KOPT-K1 (cell line): ENCODE data around the gene KRTAP5-4.
"Not testable (repeated sequence)": the region's sequence is repeated elsewhere in the genome, so short reads cannot be mapped to it uniquely, and the experiment has no call there.

Experiments used
- H3K27ac ChIP-seq: fragments of 200-600 bp; sonication (generic); 2 replicates; pipeline ENCODE4 v1.5.1; 2016; ENCODE audit warnings: antibody characterized with exemption, mild to moderate bottlenecking, low read depth, low read length; ENCODE audit not compliant: poor library complexity, severe bottlenecking
- H3K36me3 ChIP-seq: fragments of 200-600 bp; sonication (generic); 2 replicates; pipeline ENCODE4 v1.5.1; 2017; ENCODE audit warnings: antibody characterized with exemption, mild to moderate bottlenecking, low read length, moderate library complexity; ENCODE audit not compliant: insufficient read depth
- H3K9me3 ChIP-seq: fragments of 200-600 bp; sonication (generic); 2 replicates; pipeline ENCODE4 v1.5.1; 2017; ENCODE audit warnings: antibody characterized with exemption, low read length, mild to moderate bottlenecking; ENCODE audit not compliant: insufficient read depth, poor library complexity, severe bottlenecking

KRTAP5-4 gene

DNA sequence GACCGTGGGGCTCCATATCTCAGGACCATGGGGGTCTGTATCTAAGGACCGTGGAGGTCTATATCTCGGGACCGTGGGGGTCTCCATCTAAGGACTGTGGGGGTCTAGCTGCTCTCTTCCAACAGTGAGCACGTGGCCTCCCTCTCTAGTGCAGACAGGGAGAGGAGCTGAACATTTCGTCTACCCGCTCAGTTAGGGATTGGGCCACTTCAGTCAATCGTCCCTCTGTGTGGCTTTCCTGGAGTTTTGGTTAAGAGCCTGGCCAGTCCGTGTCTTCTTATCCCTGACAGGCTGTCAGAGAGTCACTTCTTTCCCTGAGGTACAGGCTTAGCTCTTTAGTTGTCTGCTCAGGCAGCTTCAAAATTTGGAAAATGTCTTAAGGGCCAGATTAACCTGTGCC, 40.0 kb downstream of the KRTAP5-4 start:
- no peaks in the 10 kb centered on the region for H3K36me3 ChIP-seq
- H3K27ac ChIP-seq, result no peak overlapping the region
- peaks cover 27% of the 10 kb centered on the region for H3K9me3 ChIP-seq

GRCh38 chr11:1576825-1577224, 45.1 kb downstream of the KRTAP5-4 start:
- no peak overlapping the region for H3K27ac ChIP-seq
- peaks cover 22% of the 10 kb centered on the region for H3K9me3 ChIP-seq
- no peaks in the 10 kb centered on the region for H3K36me3 ChIP-seq

- H3K9me3 ChIP-seq, result peaks cover 11% of the 10 kb centered on the region
- not testable (repeated sequence) for H3K27ac ChIP-seq
These were observed 46.2 kb downstream of the KRTAP5-4 start for GRCh38 chr11:1575756-1576155.

DNA sequence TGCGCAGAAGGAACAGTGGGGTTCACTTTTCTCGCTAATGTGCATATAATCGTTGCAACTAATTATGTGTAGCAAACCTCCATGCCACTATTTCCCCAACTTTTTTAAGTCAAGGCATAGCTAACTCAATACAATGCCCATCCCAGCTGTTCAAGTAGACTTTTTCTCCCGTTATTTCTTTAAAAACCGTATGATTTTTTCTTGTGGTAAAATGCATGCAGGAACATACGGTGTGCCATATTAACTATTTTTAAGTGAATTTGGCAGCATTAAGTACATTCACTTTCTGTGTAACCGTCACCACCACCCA, 47.0 kb downstream of the KRTAP5-4 start:
- no peak overlapping the region for H3K27ac ChIP-seq
- H3K36me3 ChIP-seq, result no peaks in the 10 kb centered on the region
- H3K9me3 ChIP-seq, result peaks cover 10% of the 10 kb centered on the region

More at GRCh38 chr11:1575756-1576155, 46.2 kb downstream of the KRTAP5-4 start:
- not testable (repeated sequence) for H3K36me3 ChIP-seq

GRCh38 chr11:1574238-1574932, 47.6 kb downstream of the KRTAP5-4 start:
- Histone ChIP-seq H3K36me3 (no peaks in the 10 kb centered on the region), H3K27ac (no peak overlapping the region), H3K9me3 (peaks cover 10% of the 10 kb centered on the region)

DNA sequence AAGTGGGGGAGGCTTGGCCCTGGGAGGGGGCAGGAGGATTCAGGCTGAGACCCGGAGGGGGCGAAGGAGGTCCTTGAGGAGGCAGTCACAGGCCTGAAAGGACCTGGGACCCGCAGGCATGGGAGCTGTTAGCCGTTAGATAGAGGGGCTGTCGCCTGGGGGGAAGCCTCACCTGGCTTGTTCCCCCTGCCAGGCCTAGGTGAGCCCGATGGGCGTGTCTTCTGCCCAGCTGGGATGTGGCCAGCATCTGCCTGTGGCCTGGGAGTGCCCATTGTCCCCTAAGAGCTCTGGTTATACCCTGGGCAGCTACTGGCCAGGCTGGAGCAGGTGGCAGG, 48.1 kb downstream of the KRTAP5-4 start:
- H3K27ac ChIP-seq, result no peak overlapping the region
- H3K36me3 ChIP-seq, result no peaks in the 10 kb centered on the region
- peaks cover 10% of the 10 kb centered on the region for H3K9me3 ChIP-seq

- H3K27ac ChIP-seq, result no peak overlapping the region
- H3K9me3 ChIP-seq, result peaks cover 4% of the 10 kb centered on the region
- no peaks in the 10 kb centered on the region for H3K36me3 ChIP-seq
These were observed 48.6 kb downstream of the KRTAP5-4 start for GRCh38 chr11:1573077-1573902.

GRCh38 chr11:1572197-1573076, 49.5 kb downstream of the KRTAP5-4 start, which contains the start of gene DUSP8:
Gene DUSP8 (minus strand): TSS chr11:1572271. CDS start chr11:1565826, 6,445 bp downstream.
- Histone ChIP-seq H3K36me3 (no peaks in the 10 kb centered on the region), H3K9me3 (no peaks in the 10 kb centered on the region), H3K27ac (no peak within 1 kb of the TSS)

- H3K27ac ChIP-seq, result no peak overlapping the region
- H3K36me3 ChIP-seq, result no peaks in the 10 kb centered on the region
- no peaks in the 10 kb centered on the region for H3K9me3 ChIP-seq
These were observed 50.2 kb downstream of the KRTAP5-4 start for GRCh38 chr11:1571760-1572196.
